HG03558 (cell line): Measurements from ENCODE around the gene MEF2D.

Source experiments
- ATAC-seq: cut with Tn5 transposase; IDR thresholded peaks from one replicate; pipeline ENCODE4 v1.9.1; 2021; ENCODE audit warnings: moderate number of reproducible peaks; ENCODE audit not compliant: unreplicated experiment; ENCODE audit errors: extremely low read depth

MEF2D gene

GRCh38 chr1:156475568-156476500, 24.7 kb downstream of the MEF2D start:
- ATAC-seq: no peak

- ATAC-seq: no peak
These were observed 25.6 kb downstream of the MEF2D start for GRCh38 chr1:156474966-156475365.

- ATAC-seq: no peak
These were observed 28.8 kb downstream of the MEF2D start for GRCh38 chr1:156471496-156472490.

DNA sequence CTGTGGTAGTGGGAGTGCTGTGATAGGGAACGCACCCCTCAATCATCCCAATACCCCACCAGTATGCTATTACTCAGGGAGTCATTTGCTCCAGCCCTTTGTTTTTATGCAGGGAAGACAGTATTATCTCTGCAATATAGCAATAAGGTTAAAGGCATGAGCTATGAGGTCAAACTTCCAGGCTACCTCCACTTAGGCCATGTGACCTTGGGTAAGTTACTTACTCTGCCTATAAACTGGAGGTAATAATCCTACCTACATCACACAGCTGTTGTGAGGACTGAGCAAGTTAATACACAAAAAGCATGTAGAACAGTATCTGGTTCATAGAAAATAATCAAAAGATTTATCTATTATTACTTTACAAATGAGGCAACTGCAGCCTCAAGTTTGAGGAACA, 30.1 kb downstream of the MEF2D start:
- ATAC-seq: no peak

DNA sequence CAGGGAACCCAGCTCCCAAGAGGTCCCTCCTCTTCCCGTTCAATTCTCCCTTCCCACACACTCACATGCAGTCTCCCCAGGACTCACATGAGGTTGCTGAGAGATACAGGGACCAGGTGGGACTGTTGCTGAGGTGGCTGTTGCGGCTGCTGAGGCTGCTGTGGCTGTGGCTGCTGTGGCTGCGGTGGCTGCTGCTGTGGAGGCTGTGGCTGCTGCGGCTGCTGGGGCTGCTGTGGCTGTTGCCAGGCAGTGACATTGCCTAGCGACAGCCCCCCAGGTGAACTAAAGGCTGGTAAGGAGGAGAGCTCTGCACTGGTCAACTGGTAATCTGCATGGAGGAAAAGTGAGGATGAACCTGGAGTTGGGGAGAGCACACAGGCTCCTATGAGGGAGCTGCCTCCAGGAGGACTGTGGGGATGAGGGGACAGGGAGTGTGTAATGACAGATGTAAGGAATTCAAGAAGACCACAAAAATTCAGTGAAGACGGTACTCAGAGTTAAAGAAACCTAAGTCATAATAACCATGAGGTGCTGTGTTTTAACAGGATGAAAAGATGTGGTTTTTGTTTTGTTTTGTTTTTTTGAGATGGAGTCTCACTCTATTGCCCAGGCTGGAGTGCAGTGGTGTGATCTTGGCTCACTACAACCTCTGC, 31.8 kb downstream of the MEF2D start:
- no peak for ATAC-seq

- ATAC-seq: no peak
These were observed 32.7 kb downstream of the MEF2D start for GRCh38 chr1:156467906-156468305.

DNA sequence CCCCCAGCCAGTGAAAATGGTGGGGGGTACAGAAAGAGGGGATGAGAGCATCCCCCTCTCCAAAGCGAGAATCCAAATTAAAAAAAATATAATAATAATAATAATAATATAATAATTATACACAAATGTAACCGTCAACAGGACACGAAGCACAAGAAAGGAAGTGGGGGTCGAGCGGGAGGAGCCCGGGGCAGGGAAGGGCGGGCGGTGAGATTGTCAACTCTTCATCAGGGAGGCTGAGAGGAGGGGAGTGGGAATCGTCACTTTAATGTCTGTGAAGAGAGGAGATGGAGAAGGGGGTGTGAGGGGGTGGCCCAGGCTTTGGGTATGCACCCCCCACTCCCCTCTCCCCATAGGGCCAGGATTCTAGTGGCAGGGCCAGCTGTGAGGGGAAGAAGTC, 33.2 kb downstream of the MEF2D start:
- no peak for ATAC-seq

DNA sequence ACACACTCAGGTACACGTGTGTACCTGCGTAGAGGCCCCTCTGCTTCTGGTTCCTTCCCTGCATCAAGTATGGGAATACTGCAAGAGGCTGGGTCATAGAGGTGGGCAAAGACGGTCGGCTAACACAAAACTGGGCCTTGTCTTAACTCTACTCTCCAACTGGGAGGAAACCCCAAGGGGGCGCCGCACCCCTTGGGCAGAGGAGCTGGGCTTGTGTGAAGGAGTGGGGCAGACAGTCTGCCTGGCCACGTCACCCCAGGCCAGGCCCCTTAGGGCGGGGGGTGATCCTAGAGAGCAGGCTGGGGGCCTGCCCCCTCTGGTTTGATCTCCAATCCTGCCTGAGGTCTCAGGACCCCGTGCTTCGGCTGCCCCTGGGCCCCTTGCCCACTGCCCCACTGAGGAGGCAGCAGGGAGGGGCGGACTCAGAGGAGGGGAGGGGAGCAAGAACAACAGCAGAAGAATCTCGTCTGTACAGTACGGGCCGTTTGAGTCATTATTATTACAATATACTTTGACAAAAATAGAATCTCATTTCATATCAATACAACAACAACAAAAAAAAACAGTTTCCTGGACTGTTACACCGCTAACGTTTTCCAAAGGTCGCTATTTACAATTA, 34.7 kb downstream of the MEF2D start:
- no peak for ATAC-seq

DNA sequence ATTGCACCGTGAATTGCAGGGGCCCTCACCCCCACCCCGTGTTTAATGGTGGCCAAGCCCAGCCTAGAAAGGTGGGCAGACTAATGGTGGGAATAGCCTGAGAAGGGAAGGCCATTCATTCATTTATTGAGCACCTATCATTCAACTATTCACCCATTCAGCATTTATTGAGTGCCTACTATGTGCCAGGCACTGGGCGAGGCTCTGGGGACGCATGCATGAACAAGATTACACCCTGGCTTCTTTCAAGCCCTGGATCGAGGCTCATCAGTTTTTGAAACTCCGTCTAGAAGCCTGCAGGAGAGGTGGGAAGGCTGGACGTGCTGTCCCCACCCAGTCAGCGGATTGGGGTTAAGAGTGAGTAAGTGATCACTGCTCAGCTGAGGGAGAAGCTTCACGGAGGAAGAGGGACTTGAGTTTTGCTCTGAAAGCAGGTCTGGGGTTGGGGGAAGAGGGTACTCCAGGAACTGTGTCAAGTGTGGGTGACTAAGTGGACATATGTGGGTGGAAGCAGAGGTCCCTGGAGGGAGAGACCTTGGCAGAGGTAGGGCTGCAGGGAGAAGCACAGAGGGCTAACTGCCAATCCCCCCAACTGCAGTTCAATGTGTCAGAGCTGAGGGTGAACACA, 35.6 kb downstream of the MEF2D start:
- ATAC-seq: no peak

GRCh38 chr1:156464335-156464734, 36.2 kb downstream of the MEF2D start:
- no peak for ATAC-seq

- no peak for ATAC-seq
These were observed 36.7 kb downstream of the MEF2D start for GRCh38 chr1:156463874-156464273.

- no peak for ATAC-seq
These were observed 37.4 kb downstream of the MEF2D start for GRCh38 chr1:156462954-156463795.

- ATAC-seq: no peak
These were observed 38.6 kb downstream of the MEF2D start for GRCh38 chr1:156461781-156462647.

DNA sequence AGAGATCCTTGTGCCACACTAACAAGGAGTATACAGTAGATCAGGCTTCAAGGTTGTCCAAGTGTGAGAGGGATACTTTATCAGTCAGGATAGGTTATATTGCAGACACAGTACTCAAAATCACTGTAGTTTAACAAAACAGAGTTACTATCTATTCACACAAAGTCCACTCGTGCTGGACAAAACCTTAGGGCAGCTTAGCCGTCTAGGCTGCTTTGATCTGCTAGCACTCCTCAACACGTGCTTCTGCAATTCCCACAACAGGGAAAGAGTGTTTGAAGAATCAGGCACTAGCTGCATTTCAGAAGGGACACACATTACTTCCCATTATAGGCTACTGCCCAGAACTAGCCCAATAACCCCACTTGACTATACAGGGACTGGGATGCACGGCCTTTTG, 39.5 kb downstream of the MEF2D start:
- ATAC-seq: no peak

DNA sequence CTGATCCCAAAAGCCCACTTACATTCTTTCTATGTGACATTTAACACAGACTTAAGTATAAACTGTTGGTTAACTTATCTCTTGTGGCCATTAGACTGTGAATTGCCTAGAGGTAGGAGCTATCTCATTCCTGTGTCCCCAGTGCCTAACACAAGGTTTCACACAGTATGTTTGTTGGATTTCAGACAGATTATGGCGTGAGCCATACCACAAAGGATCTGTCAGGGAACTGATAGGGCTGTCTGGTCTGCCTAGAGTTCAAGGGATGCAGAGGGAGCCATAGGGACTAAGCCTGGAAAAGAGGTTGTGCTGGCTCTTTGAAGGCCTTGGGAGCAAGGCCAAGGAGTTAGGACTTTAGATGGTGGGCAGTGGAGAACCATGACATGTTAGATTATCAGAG, 40.0 kb downstream of the MEF2D start:
- ATAC-seq: no peak

DNA sequence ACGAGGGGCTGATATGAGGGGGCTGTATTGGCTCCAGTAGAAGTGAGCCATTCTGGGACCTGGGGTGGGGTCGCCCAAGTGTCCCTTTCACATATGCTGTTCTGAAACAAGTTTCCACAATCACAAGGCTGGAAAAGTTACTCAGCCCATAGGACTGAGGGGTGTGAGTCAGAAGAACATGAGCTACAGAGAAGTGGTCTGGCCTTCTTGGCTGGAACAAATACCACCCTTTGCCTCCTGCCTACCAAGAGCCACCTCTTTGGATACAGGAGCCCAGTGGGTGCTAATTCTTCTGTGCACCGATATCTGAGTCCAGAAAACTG, 42.4 kb downstream of the MEF2D start:
- no peak for ATAC-seq

- peak; percentile 62 for ATAC-seq
These were observed 43.7 kb downstream of the MEF2D start for GRCh38 chr1:156456625-156457465.
